Endothelial cell of umbilical vein (primary cell): ENCODE results near the gene PRMT7. TPM values are rescaled to one million over a fixed set of nuclear protein-coding genes. Genes with fewer than 3 reads are reported as not detected.

Source experiments
- BruUV-seq: library from RNA; stranded (reverse); fragments of 400-500 nt; replicated peaks from 2 replicates; lab custom pipeline; 2021; lab: Mats Ljungman, UMichigan
- CTCF ChIA-PET: fragments of 300-600, 350-600 bp; sonication (Branson Sonifier 250); formaldehyde crosslinking; loops from one replicate; lab custom pipeline; 2021; ENCODE audit warnings: antibody characterized with exemption, inconsistent platforms; lab: Charles Lee
- POLR2A ChIA-PET: fragments of 300-600, 350-600 bp; sonication (Branson Sonifier 250); formaldehyde crosslinking; loops from one replicate; lab custom pipeline; 2021; ENCODE audit warnings: antibody characterized with exemption, inconsistent platforms; lab: Charles Lee
- DNase-seq: peaks from one replicate; pipeline ENCODE4 v3.0.0-alpha.2; 2011; ENCODE audit warnings: low read depth, low spot score
- FAIRE-seq: peaks from 2 replicates; lab custom pipeline; 2011; peaks lifted over from hg19 to GRCh38; lab: Jason Lieb, UNC
- H2AFZ ChIP-seq: 2 replicates; pipeline ENCODE4 v1.6.0; 2012; ENCODE audit warnings: low read depth, low read length, control low read depth, inconsistent platforms
- H3K27ac ChIP-seq: 2 replicates; pipeline ENCODE4 v1.5.1; 2011; ENCODE audit warnings: low read depth, mild to moderate bottlenecking, control low read depth, low read length, moderate library complexity; ENCODE audit not compliant: insufficient read depth
- H3K27me3 ChIP-seq, 2 experiments: 2 replicates each; pipeline versions ENCODE4 v1.6.0 to v1.6.1; 2011; ENCODE audit warnings: low read length in 2 of 2, mixed read lengths in 1 of 2; ENCODE audit not compliant: control insufficient read depth in 2 of 2, insufficient read depth in 2 of 2
- H3K36me3 ChIP-seq, 2 experiments: 2 replicates in 1 of 2; 3 replicates in 1 of 2; pipeline ENCODE4 v1.5.1; 2011; ENCODE audit warnings: low read length in 2 of 2, mild to moderate bottlenecking in 1 of 2, moderate library complexity in 1 of 2; ENCODE audit not compliant: control insufficient read depth in 2 of 2, insufficient read depth in 2 of 2; ENCODE audit errors: extremely low read depth in 1 of 2
- H3K4me1 ChIP-seq: 3 replicates; pipeline ENCODE4 v1.5.1; 2011; ENCODE audit warnings: mild to moderate bottlenecking, low read length; ENCODE audit not compliant: control insufficient read depth, insufficient read depth; ENCODE audit errors: extremely low read depth
- H3K4me2 ChIP-seq: 2 replicates; pipeline ENCODE4 v1.6.1; 2011; ENCODE audit warnings: low read length, control low read depth, mixed read lengths; ENCODE audit not compliant: insufficient read depth
- H3K4me3 ChIP-seq, 3 experiments: fragments of 200-600 bp in 1 of 3; sonication (generic), shearing (Covaris generic) in 1 of 3; replicated peaks in 1 of 3; 2 replicates each; pipeline ENCODE4 v1.5.1; 2011 to 2016; ENCODE audit warnings: control low read depth in 3 of 3, low read length in 3 of 3, mild to moderate bottlenecking in 2 of 3, inconsistent platforms in 1 of 3, low read depth in 1 of 3, moderate library complexity in 1 of 3; ENCODE audit not compliant: insufficient read depth in 1 of 3
- H3K79me2 ChIP-seq: 2 replicates; pipeline ENCODE4 v1.6.0; 2012; ENCODE audit warnings: low read length, inconsistent platforms; ENCODE audit not compliant: control insufficient read depth, insufficient read depth
- H3K9ac ChIP-seq: replicated peaks from 2 replicates; pipeline ENCODE3; 2011; ENCODE audit warnings: low read length, control low read depth; ENCODE audit not compliant: insufficient read depth; ENCODE audit errors: extremely low read depth
- H3K9me1 ChIP-seq: replicated peaks from 3 replicates; pipeline ENCODE4 v1.6.0; 2011; ENCODE audit warnings: mild to moderate bottlenecking, low read length; ENCODE audit not compliant: control insufficient read depth, insufficient read depth; ENCODE audit errors: extremely low read depth
- H3K9me3 ChIP-seq: replicated peaks from 2 replicates; pipeline ENCODE4 v1.5.1; 2012; ENCODE audit warnings: low read length, inconsistent platforms; ENCODE audit not compliant: control insufficient read depth, insufficient read depth
- H4K20me1 ChIP-seq: replicated peaks from 2 replicates; pipeline ENCODE3; 2011; ENCODE audit warnings: mild to moderate bottlenecking, low read length; ENCODE audit not compliant: control insufficient read depth, insufficient read depth; ENCODE audit errors: extremely low read depth
- CTCF ChIP-seq, 2 donors: IDR thresholded peaks; 1 replicate in 1 of 2; 2 replicates in 1 of 2; pipeline ENCODE4 v1.5.1; 2011; ENCODE audit warnings: low read length in 2 of 2, mild to moderate bottlenecking in 2 of 2, moderate library complexity in 2 of 2, control low read depth in 1 of 2, inconsistent platforms in 1 of 2, low read depth in 1 of 2; ENCODE audit not compliant: insufficient read depth in 1 of 2; ENCODE audit errors: extremely low read depth in 1 of 2
- EZH2 ChIP-seq: IDR thresholded peaks from 2 replicates; pipeline ENCODE4 v1.6.1; 2012; ENCODE audit warnings: borderline replicate concordance, low read depth, mild to moderate bottlenecking, moderate library complexity, low read length, inconsistent platforms; ENCODE audit not compliant: severe bottlenecking
- FOS ChIP-seq: IDR thresholded peaks from 2 replicates; pipeline ENCODE4 v1.6.1; 2011; ENCODE audit warnings: mild to moderate bottlenecking, low read length, moderate library complexity, borderline replicate concordance; ENCODE audit not compliant: insufficient read depth
- GATA2 ChIP-seq: IDR thresholded peaks from 2 replicates; pipeline ENCODE4 v1.7.0; 2011; ENCODE audit warnings: low read depth, mild to moderate bottlenecking, moderate library complexity, mixed read lengths, low read length; ENCODE audit not compliant: insufficient read length, insufficient read depth
- JUN ChIP-seq: IDR thresholded peaks from 2 replicates; pipeline ENCODE4 v1.6.1; 2011; ENCODE audit warnings: borderline replicate concordance, low read depth; ENCODE audit not compliant: insufficient read length, insufficient read depth
- MAX ChIP-seq: IDR thresholded peaks from 2 replicates; pipeline ENCODE4 v1.6.1; 2011; ENCODE audit not compliant: insufficient read depth, insufficient read length
- MYC ChIP-seq: IDR thresholded peaks from one replicate; pipeline ENCODE4 v1.6.1; 2011; ENCODE audit warnings: mild to moderate bottlenecking, low read depth, low read length
- POLR2A ChIP-seq: IDR thresholded peaks from 2 replicates; pipeline ENCODE4 v1.6.1; 2012; ENCODE audit warnings: low read depth, mild to moderate bottlenecking, control low read depth, low read length
- POLR2AphosphoS5 ChIP-seq: IDR thresholded peaks from 2 replicates; pipeline ENCODE4 v1.6.1; 2012; ENCODE audit warnings: low read depth, mild to moderate bottlenecking, control low read depth, low read length, moderate library complexity; ENCODE audit not compliant: insufficient read depth
- dilution Hi-C: fragments of 300-500 bp; cut with MboI; formaldehyde crosslinking; loops from one replicate; pipeline ENCODE4 v1.15.0; 2019; ENCODE audit warnings: low sequenced_read_pairs; ENCODE audit not compliant: extremely low pct_ligation_motif_present
- intact Hi-C: fragments of 100-400 bp; cut with micrococcal nuclease; formaldehyde crosslinking; loops from one replicate; pipeline ENCODE4 v1.10.0; 2022
- polyA plus RNA-seq, 4 experiments: library from polyadenylated mRNA; depleted of rRNA in 3 of 4; stranded (reverse) in 3 of 4; unstranded in 1 of 4; fragments of >200 nt; gene quantifications; 2 replicates each; pipeline versions ENCODE4 v1.2.1 to v1.2.3, GENCODE V29; 2011 to 2012; ENCODE audit warnings: missing spikeins in 1 of 4
- total RNA-seq: library from RNA; stranded (reverse); gene quantifications from 2 replicates; pipeline ENCODE4 v1.2.3, GENCODE V29; 2021

The PRMT7 gene
- total and polyA plus RNA-seq, 2 donors (not counting 3 experiments of a cell fraction or from before 2014, with no cell fraction given), result 43.4 to 57.9 TPM

GRCh38 chr16:68395167-68395786 is 84.5 kb downstream of the PRMT7 start:
- dilution Hi-C loops (no loop called here), intact Hi-C loops (no loop called here)
- Histone ChIP-seq H3K4me3 (no peak overlapping the region), H3K79me2 (no peaks in the 10 kb centered on the region), H3K9me3 (no peaks in the 10 kb centered on the region), H3K27ac (no peak overlapping the region), H3K4me1 (no peaks in the 10 kb centered on the region), H3K9ac (no peak overlapping the region), H3K9me1 (no peaks in the 10 kb centered on the region), H3K4me2 (no peak overlapping the region), H3K36me3 (no peaks in the 10 kb centered on the region), H3K27me3 (peaks cover 6% of the 10 kb centered on the region in 2 experiments), H4K20me1 (no peaks in the 10 kb centered on the region), H2AFZ (no peak overlapping the region)
- BruUV-seq, result no TSS peak
- ChIA-PET CTCF (interaction anchor here (0.8 to 5.1 kb wide), 9 partner anchors 8 to 134 kb away, joined by 3 to 44 read pairs (median 4); no protein-coding TSS in a partner anchor), POLR2A (no interaction called here)
- FAIRE-seq (no peak), DNase-seq (no peak)
- no peak for TF ChIP-seq EZH2
- TF ChIP-seq FOS, result no peak
- TF ChIP-seq GATA2, result no peak
- no peak for TF ChIP-seq POLR2AphosphoS5

GRCh38 chr16:68395815-68396214 is 85.0 kb downstream of the PRMT7 start:
- TF ChIP-seq CTCF (IDR thresholded peaks at IDR 0.05; ENCODE audit: extremely low read depth in 1 of 2, insufficient read depth in 1 of 2, low read depth in 1 of 2, low read length in 2 of 2) (no peak), POLR2A (no peak), GATA2 (no peak), MAX (no peak), POLR2AphosphoS5 (no peak), FOS (no peak), MYC (no peak), EZH2 (no peak), JUN (no peak)
- FAIRE-seq (no peak), DNase-seq (no peak)
- ChIA-PET CTCF (interaction anchor here (0.8 to 5.1 kb wide), 10 partner anchors 8 to 134 kb away, joined by 3 to 44 read pairs (median 4); no protein-coding TSS in a partner anchor), POLR2A (no interaction called here)
- no peaks in the 10 kb centered on the region for H3K4me1 ChIP-seq
- H3K9me3 ChIP-seq, result no peaks in the 10 kb centered on the region
- intact Hi-C loops, result loop anchor here (1.0 kb wide), 1 partner anchor 114 kb away; no protein-coding TSS in a partner anchor
- H3K36me3 ChIP-seq, result no peaks in the 10 kb centered on the region
- H3K4me2 ChIP-seq, result no peak overlapping the region
- H3K4me3 ChIP-seq, result no peak overlapping the region
- H3K79me2 ChIP-seq, result no peaks in the 10 kb centered on the region
- BruUV-seq, result no TSS peak
- H3K9ac ChIP-seq, result no peak overlapping the region
- H4K20me1 ChIP-seq, result no peaks in the 10 kb centered on the region
- peaks cover 6 to 8% of the 10 kb centered on the region in 2 experiments for H3K27me3 ChIP-seq
- H3K9me1 ChIP-seq, result no peaks in the 10 kb centered on the region
- no peak overlapping the region for H3K27ac ChIP-seq
- dilution Hi-C loops, result no loop called here
- H2AFZ ChIP-seq, result no peak overlapping the region
